GM12875 (cell line): ENCODE measurements around the gene COPG2.
"Not testable (repeated sequence)": the region's sequence is repeated elsewhere in the genome, so short reads cannot be mapped to it uniquely, and the experiment has no call there.

Experiments
- H3K4me3 ChIP-seq: one replicate; pipeline ENCODE4 v1.5.1; 2011; ENCODE audit warnings: low read depth, low read length, control low read depth
- TF ChIP-seq, protein P1 (sequence below): IDR thresholded peaks from 2 replicates; pipeline ENCODE4 v1.5.1; 2011; ENCODE audit warnings: low read depth, mild to moderate bottlenecking, control low read depth, inconsistent platforms, low read length, moderate library complexity, borderline replicate concordance; ENCODE audit not compliant: insufficient read depth

The COPG2 gene

DNA sequence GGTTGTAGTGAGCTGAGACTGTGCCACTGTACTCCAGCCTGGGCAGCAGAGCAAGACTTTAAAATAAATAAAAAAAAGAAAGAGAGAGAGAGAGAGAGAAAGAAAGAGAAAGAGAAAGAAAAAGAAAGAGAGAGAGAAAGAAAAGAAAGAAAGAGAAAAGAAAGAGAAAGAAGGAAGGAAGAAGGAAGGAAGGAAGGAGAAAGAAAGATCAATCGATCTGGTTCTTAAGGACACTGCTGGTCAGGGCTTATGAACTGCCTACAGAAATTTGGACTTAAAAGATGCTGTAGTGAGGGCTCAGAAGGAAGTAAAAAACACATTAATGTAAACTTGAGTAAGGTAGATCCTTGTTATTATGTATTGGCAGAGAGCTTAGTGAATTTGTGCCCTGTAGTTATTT, 62.4 kb downstream of the COPG2 start:
- TF ChIP-seq, protein P1, sequence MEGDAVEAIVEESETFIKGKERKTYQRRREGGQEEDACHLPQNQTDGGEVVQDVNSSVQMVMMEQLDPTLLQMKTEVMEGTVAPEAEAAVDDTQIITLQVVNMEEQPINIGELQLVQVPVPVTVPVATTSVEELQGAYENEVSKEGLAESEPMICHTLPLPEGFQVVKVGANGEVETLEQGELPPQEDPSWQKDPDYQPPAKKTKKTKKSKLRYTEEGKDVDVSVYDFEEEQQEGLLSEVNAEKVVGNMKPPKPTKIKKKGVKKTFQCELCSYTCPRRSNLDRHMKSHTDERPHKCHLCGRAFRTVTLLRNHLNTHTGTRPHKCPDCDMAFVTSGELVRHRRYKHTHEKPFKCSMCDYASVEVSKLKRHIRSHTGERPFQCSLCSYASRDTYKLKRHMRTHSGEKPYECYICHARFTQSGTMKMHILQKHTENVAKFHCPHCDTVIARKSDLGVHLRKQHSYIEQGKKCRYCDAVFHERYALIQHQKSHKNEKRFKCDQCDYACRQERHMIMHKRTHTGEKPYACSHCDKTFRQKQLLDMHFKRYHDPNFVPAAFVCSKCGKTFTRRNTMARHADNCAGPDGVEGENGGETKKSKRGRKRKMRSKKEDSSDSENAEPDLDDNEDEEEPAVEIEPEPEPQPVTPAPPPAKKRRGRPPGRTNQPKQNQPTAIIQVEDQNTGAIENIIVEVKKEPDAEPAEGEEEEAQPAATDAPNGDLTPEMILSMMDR: no peak
- H3K4me3 ChIP-seq: no peak overlapping the region

DNA sequence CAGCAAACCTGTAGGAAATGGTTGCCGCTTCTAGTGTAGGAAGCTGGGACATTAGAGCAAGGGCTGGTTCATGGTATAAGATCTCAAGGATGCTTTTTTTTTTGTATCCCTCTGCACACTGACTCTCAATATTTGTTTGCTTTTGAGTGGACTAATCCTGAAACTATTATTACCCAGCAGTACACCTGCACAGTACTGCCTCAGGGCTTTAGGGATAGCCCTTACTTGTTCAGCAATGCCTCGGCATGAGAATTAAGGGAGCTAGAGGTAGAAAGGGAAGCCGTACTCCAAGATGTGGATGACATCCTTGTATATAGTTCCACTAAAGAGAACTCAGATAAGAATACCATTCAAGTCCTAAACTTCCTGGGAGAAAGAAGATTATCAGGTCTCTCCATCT, 70.5 kb downstream of the COPG2 start:
- TF ChIP-seq, protein P1: no peak
- H3K4me3 ChIP-seq: no peak overlapping the region

DNA sequence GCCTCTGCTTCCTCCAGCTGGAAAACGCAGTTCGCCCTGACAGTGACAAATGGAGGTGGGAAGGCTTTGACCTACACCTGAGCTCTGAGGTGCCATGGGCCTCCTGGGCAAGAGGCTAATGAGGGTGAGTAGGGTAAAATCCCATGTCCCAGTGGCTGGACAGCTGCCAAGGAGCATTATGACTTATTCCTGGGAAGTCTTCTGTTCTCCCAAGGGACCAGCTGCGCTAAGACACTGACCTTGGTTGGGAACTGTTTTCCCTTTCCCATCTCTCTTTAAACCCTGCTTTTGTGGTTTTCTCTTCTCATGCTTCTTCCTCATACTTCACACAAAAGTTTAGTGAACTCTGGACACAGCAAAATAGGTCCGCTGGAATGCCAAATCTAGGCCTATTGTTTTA, 72.6 kb downstream of the COPG2 start:
- TF ChIP-seq, protein P1: no peak
- H3K4me3 ChIP-seq: no peak overlapping the region

DNA sequence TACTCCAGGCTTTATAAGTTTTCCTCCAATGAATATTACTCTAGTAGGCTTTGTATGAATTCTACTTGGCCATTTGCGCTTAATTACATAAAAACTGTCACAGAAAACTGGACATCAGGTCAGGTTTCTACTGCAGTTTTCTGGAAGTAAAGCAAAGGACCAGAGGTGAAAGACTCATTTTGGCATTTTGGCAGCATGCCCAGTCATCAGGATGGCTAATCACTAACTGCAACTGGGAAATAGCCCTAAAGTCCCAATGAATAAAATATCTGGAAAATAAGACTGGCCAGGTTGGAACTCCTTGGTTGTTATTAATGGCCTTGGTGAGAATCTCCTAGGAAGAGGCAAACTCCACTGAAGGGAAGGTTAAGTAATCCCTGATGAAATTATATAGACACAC, 75.5 kb downstream of the COPG2 start:
- no peak overlapping the region for H3K4me3 ChIP-seq
- TF ChIP-seq, protein P1: no peak

DNA sequence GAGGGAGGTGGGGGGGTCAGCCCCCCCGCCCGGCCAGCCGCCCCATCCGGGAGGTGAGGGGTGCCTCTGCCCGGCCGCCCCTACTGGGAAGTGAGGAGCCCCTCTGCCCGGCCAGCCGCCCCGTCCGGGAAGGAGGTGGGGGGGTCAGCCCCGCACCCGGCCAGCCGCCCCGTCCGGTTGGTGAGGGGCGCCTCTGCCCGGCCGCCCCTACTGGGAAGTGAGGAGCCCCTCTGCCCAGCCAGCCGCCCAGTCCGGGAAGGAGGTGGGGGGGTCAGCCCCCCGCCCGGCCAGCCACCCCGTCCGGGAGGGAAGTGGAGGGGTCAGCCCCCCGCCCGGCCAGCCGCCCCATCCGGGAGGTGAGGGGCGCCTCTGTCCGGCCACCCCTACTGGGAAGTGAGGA, 77.1 kb downstream of the COPG2 start:
- not testable (repeated sequence) for H3K4me3 ChIP-seq

DNA sequence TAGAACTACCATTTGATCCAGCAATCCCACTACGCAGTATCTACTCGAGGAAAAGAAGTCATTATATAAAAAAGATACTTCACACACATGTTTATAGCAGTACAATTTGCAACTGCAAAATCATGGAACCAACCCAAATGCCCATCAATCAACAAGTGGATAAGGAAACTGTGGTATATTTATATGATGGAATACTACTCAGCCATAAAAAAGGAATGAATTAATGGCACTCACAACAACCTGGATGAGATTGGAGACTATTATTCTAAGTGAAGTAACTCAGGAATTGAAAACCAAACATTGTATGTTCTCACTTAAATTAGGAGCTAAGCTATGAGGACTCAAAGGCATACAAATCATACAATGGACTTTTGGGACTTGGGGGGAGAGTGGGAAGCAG, 82.6 kb downstream of the COPG2 start:
- not testable (repeated sequence) for H3K4me3 ChIP-seq

DNA sequence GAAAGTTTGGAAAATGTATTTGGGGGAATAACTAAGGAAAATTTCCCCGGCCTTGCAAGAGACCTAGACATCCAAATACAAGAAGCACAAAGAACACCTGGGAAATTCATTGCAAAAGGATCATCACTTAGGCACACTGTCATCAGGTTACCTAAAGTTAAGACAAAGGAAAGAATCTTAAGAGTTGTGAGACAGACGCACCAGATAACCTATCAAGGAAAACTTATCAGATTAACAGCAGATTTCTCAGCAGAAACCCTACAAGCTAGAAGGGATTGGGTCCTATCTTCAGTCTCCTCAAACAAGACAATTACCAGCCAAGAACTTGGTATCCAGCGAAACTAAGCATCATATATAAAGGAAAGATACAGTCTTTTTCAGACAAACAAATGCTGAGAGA, 93.4 kb downstream of the COPG2 start:
- not testable (repeated sequence) for H3K4me3 ChIP-seq

DNA sequence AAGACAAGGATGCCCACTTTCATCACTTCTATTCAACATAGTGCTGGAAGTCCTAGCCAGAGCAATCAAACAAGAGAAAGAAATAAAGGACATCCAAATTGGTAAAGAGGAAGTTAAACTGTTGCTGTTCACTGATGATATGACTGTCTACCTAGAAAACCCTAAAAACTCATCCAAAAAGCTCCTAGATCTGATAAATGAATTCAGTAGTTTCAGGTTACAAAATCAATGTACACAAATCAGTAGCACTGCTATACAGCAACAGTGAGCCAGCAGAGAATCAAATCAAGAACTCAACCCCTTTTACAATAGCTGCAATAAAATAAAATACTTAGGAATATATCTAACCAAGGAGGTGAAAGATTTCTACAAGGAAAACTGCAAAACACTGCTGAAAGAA, 98.4 kb downstream of the COPG2 start:
- not testable (repeated sequence) for H3K4me3 ChIP-seq

DNA sequence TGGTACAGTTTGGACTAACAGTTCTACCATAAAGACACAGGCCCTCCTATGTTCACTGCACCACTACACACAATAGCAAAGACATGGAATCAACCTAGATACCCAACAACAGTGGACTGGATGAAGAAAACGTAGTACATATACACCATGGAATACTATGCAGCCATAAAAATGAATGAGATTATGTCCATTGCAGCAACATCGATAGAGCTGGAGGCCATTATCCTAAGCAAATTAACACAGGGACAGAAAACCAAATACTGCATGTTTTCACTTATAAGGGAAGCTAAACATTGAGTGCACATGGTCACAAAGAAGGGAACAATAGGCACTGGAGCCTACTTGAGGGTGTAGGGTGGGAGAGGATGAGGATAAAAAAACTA, 101.7 kb downstream of the COPG2 start:
- H3K4me3 ChIP-seq: no peak overlapping the region
- TF ChIP-seq, protein P1: no peak
